Stimulated activated CD4-positive, alpha-beta T cell treated with anti-CD3 and anti-CD28 coated beads, Interleukin-15, amount 100 ng/mL, for 48 hours (primary cell): Measurements from ENCODE around the gene TOPORS.
"Not testable (repeated sequence)": the region's sequence is repeated elsewhere in the genome, so short reads cannot be mapped to it uniquely, and the experiment has no call there.

ENCODE experiments used
- DNase-seq, 2 donors: peaks; one replicate each; pipeline ENCODE4 v3.0.0-alpha.2; 2020; ENCODE audit warnings: low read depth in 2 of 2

The TOPORS gene

GRCh38 chr9:32566770-32567169 is 14.4 kb upstream of the TOPORS start:
- DNase-seq: no peak

GRCh38 chr9:32565967-32566366 is 13.6 kb upstream of the TOPORS start:
- no peak for DNase-seq

DNA sequence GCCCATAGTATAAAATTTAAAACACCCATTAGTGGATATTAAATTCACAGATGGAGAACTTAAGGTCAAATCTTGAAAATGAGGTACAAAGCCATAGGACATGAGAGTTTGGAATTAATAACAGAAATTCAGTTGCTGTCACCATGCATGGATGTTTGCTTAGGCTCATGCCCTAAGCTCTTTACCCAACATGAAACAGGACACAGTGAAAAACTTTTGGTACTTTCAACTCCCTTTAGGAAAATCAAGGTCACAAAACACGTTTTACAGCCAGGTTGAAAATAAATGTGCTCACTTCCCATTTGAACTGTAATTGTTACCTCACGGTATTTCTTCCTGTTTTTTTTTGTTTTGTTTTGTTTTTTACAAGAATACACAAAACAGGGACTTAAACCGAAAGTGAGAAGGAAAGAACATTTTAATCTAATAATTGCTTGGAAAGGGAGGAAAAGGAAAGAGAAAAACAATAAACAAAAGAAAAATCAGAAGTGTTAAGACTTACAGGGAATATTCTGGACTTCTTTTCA is 6.1 kb upstream of the TOPORS start:
- no peak for DNase-seq

DNA sequence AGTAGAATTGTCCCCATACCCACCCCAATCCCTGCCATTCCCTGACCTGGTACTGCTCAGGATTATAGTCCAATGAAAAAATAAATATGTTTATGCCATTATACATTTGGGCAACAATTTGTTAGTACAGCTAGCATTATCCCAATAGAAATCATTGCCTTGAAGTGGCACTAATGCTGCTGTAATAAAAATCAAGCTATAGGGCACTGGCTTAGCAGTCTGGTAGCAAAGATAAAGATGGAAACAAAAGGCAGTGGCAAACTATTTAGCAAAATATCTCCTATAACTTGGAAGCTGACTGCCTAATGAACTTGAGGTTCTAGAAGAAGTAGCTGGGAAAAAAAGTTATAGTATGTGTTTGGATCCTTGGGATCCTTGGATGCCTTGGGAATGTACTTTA is 2.2 kb upstream of the TOPORS start:
- no peak for DNase-seq

GRCh38 chr9:32554107-32554506 is 1.7 kb upstream of the TOPORS start:
- DNase-seq: no peak

DNA sequence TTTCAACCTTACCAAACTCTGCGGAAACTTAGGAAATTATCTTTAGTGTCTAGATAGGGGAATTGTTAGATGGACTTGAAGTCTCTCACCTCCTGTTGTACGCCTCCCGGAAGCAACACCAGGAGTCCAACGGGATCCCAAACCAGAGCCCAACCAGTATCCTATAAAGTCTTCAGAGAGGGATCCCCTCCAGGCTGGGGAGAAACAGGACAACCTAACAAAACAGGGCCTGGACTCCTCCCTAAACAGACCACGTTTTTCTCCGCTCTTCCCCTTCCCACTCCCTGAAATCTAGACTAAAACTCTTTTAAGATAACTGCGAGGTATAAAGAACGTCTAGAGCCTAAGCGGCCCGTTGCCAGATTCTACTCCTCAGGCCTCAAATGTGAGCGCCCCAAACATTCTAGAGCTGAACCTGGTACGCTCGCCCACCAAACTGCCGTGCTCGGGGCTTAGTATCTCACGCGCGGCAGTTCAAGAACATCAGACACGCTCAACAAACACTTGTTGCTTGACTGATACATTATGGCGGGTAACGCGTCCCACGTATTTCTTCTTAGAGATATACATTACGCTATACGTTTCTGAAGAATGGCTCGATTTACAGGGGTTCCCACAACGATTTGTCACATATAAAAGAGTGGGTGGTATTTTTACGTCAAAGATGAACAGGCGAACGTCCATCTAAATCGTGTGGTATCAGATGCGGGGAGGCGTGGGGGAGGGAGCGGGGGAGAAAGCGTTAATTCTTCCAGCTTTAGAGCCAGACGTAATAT is 922 bp downstream of the TOPORS start:
- peak; percentile 40 for DNase-seq

GRCh38 chr9:32550562-32551275 is 1.7 kb downstream of the TOPORS start:
- peak; percentile 82 to 88 for DNase-seq

GRCh38 chr9:32550150-32550561 is 2.2 kb downstream of the TOPORS start:
- DNase-seq: no peak

GRCh38 chr9:32548213-32548612 is 4.2 kb downstream of the TOPORS start:
- not testable (repeated sequence) for DNase-seq

DNA sequence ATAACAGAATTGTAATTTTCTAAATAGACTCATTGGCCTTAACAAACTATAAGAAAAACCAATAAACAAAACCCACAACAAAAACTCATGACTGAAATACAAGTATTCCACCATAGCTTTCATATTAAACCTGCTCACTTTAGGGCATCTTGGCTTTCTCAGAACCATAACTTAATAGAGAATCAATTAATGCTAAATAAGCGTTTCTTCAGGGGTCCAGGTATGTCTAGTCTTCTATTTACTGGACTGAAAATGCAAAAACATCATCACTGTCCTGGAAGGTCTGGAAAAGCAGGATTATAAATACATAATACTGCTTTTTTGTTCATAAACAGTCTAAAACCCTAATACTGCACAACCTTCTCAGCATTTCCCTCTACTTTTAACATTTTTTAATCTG is 6.5 kb downstream of the TOPORS start:
- no peak for DNase-seq

DNA sequence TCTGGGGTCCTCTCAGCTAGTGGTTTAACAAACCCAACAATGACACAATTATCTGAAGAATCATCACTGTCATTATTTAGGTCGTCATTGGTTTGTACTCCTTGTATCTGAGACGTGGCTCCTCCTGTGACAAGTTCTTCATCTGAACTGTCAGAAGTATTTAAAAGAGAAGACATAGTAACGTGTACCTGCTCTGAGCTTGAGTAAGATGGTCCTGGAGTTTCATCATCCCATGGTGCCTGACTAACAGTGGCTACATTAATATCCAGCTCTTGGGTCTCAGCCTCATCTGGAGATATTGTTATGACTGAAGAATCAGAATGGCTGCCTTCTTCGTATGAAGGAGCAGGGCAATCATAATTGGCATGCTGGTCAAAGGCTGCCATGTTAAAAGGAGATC is 9.3 kb downstream of the TOPORS start:
- no peak for DNase-seq

- DNase-seq: no peak
Observed at GRCh38 chr9:32533816-32534215, 18.6 kb downstream of the TOPORS start.

DNA sequence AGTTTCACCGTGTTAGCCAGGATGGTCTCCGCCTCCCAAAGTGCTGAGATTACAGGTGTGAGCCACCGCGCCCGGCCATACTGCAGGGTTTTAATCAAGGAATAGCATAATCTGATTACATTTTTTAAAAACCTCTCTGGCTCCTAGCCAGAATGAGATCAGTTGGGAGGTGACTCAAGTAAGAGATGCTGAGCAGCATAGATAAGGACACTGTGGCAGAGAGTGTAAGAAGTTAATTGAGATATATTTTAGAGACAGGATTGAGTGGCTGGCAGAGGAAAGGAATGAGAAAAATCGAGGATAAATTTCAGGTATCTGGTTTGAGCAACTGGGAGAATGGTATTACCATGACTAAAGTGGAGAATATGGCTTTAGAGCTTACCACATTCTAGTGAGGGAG is 19.1 kb downstream of the TOPORS start:
- DNase-seq: no peak

GRCh38 chr9:32526707-32527048 is 25.7 kb downstream of the TOPORS start:
- no peak for DNase-seq

DNA sequence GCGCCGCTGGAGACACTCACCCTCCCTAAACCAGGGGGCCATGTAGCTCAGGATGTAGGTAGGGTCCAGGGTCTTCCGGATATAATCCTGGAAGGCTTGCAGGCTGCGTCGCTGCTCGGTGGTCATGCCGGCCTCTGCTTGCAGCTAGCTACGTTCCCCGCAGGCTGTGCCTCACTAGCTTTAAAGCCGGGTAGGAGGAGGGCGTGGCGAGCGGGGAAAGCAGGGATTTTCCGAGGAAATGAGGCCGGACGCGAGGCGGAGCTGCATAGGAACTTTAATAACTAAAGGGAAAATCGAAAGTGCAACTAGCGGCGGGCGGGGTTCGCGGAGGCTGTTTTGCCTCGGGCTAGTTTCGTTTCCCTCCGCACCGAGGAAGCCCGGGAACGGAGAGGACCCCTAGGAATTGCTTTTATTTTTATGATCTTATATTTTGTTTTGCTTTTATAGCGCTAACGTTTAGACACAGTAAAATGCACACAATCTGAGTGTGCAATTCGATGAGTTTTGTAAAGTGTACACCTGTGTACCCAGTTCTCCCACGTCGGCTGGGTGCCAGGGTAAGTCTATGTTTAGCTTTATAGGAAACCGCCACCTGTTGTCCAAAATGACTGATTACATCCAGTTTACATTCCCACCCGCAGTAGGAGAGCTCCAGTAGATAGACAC is 26.2 kb downstream of the TOPORS start, which contains the start of gene RIGI:
Gene RIGI (minus strand): TSS at position 156 of the 666 bp plus-strand sequence. CDS start 30 bp downstream, at position 126.
- peak; percentile 36 to 51 for DNase-seq

DNA sequence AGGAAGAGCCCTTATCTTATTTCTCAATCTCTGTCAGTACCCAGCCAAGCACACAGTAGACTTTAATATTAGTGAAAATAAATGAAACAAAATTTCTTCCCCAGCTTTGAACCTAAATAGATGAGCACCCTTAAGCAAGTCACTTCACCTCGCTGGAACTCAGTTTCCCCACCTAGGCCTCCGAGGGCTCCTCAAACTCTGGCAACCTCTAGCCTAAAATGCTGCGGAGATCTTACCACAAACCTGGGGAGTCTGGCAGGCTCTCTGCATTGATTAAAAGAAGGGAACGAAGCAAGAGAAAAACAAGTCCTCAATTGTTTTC is 26.7 kb downstream of the TOPORS start:
- no peak for DNase-seq

DNA sequence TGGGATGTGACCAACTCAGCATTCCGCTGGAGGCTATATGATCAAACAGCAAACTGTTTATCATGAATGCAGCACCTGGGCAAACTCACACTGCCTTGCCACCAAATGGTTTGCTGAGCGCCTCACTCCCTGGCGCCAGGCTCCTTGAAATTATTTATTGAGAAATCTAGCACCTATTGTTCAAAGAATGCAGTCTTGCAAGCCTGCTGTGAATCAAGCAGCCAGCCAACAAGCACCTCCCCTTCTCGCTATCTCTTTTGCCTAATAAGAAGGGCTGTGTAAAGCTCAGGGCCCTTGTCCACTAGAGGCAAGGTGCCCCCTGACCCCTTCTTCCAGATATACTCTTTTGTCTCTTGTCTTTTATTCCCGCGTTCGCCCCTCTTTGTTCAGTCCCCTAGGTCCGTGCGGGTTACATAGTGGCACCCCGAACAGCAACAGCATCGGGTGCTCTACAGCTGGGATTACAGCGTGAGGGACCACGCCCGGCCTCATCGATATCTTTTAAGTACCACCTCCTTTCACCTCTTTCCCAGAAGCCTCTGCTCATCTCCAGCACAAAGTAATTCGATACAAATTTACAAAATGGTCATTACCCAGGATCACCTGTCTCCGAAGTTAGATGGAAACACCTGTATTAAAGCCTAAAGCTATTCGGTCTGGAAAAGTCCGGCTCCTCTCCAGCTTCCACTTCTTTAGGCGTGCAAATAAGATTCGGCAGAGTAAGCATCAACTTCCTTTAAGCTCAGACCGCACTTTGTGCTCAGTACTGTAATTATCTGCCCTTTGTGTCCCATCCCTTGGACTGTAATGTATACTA is 27.3 kb downstream of the TOPORS start:
- peak in 1 of 2 donors; percentile 5 for DNase-seq

DNA sequence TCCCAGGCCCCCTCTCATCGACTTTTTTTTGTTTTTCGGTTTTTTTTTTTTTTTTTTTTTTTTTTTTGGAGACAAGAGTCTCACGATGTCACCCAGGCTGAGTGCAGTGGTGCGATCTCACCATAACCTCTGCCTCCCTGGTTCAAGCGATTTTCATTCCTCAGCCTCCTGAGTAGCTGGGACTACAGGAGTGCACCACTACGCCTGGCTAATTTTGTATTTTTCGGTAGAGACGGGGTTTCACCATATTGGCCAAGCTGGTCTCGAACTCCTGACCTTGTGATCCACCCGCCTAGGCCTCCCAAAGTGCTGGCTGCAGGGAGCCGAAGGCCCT is 27.9 kb downstream of the TOPORS start:
- DNase-seq: not testable (repeated sequence)

DNA sequence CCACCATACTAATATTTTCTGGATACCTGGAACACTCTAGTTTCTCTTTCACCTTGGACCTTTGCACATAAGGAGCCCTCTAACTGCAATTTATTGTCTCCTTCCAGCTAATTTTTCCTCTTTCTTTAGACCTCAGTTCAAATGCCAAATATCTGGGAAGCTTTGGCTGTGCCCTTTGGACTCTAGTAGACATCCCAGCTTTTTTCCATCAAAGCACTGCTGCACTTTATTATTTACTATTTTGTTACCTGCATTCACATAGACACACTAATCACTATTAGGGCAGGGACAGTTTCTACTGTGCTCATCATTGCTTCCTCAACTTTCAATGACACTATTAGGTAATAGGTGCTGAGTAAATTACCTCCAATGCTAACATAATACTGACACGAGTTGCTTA is 28.5 kb downstream of the TOPORS start:
- DNase-seq: no peak

DNA sequence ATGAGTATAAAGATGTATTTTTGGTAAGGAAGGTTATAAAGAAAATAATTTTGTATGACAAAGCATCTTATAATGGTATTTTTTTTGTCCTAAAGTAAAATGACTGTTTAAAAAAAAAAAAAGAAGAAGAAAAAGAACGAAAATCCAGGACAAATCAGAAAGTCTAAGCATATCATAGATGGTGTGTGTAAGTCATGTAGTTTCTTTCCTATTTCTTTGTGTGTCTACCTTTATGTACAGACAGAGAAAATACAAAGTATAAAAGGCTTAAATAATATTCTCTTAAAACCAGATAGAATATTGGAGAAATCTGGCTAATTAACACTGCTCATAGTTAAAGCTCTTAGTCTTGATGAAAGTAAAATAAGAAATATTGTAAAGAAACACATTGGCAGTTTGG is 34.1 kb downstream of the TOPORS start:
- no peak for DNase-seq

- DNase-seq: no peak
Observed at GRCh38 chr9:32516241-32516640, 36.1 kb downstream of the TOPORS start.

DNA sequence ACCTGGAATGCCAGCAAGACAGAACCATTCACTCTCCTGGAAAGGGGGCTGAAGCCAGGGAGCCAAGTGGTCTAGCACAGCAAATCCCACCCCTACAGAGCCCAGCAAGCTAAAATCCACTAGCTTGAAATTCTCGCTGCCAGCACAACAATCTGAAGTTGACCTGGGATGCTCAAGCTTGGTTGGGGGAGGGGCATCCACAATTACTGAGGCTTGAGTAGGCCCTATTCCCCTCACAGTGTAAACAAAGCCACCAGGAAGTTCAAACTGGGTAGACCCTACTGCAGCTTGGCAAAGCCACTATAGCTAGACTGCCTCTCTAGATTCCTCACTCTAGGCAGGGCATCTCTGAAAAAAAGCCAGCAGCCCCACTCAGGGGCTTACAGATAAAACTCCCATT is 43.7 kb downstream of the TOPORS start:
- no peak for DNase-seq
